ENCODE data around the gene FANCG. TPM values are rescaled to one million over a fixed set of nuclear protein-coding genes. Genes with fewer than 3 reads are reported as not detected.

The FANCG gene
- total RNA-seq: 6.1 and 8.7 TPM in 2 replicates
- 11.5 TPM for polyA plus RNA-seq (2012)

DNA sequence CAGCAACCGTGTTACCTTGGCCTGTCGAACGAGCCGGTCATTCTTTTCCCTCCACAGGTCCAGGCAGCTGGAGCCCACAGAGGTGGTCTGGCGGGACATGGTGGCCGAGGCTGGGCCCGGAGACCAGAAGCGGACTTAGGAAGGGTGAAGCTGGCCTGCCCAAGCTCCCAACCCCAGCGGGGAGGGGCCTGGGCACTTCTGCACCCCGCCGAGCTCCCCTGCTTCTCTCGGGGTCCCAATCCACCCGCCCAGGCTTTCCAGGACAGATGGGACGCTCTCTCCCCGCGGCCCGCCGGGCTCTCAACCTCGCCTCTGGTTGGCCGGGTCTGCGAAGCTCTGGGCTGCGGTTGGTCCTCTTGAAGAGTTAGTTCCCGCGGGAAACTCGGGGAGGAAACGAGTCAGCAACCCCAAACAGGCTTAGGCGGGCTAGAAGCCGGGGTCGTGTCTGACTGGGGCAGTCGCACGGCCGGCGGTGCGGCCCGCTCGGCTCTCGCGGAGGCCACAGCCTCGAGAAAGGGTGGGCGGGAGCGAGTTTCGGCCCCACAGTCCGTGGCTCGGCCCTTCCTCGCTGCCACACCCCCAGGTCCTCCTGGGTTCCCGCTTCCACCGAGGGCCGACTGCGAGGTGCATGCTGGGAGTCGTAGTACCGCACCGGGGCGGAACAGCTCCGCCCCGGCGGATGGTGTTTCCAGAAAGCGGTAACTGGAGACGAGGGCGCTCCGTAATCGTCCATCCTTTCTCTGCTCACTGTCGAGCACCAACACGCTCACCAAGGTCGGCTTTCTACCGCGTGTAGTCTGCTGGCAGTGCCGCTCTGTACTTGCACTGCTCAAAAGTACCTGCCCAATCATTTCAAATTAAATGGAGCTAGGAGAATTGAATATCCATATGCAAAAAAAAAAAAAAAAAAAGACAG is at the start of gene FANCG:
TSS of gene FANCG (minus strand) at position 517 of the 916 bp plus-strand sequence. CDS start at position 99, 418 bp downstream.
- peak; percentile 94 for DNase-seq (ENCODE audit: low read depth)

DNA sequence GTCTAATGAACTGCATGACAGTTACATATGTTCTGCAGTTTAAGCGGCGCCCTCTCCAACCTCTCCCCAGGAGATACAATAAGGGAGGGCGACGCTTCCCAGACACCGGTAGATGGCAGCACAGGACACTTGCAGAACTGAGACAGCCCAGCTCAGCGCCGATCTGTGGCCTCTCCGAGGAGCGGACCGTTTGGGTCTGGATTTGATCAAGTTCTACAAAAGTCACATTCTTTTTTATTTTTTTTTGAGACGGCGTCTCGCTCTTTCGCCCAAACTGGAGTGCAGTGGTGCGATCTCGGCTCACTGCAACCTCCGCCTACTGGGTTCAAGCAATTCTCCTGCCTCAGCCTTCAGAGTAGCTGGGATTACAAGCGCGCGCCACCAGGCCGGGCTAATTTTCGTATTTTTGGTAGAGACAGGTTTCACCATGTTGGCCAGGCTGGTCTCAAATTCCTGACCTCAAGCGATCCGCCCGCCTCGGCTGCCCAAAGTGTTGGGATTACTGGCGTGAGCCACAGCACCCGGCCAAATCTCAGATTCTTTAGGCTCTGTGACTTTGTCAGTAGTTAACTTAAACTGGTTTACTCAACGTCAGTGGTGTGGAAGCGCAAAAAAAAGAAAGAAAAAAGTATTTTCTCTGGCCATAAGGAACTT is 37.3 kb upstream of the FANCG start:
- DNase-seq (ENCODE audit: low read depth): peak; percentile 96

GRCh38 chr9:35116539-35116897 is 36.8 kb upstream of the FANCG start:
- DNase-seq (ENCODE audit: low read depth): no peak

GRCh38 chr9:35115680-35116538 is 36.2 kb upstream of the FANCG start, which contains the start of gene ATOSB:
TSS of gene ATOSB (minus strand) at chr9:35115862. CDS start at chr9:35108274, 7,588 bp downstream.
- DNase-seq (ENCODE audit: low read depth): peak; percentile 95

GRCh38 chr9:35114840-35115628 is 35.3 kb upstream of the FANCG start:
- DNase-seq (ENCODE audit: low read depth): peak; percentile 56

DNA sequence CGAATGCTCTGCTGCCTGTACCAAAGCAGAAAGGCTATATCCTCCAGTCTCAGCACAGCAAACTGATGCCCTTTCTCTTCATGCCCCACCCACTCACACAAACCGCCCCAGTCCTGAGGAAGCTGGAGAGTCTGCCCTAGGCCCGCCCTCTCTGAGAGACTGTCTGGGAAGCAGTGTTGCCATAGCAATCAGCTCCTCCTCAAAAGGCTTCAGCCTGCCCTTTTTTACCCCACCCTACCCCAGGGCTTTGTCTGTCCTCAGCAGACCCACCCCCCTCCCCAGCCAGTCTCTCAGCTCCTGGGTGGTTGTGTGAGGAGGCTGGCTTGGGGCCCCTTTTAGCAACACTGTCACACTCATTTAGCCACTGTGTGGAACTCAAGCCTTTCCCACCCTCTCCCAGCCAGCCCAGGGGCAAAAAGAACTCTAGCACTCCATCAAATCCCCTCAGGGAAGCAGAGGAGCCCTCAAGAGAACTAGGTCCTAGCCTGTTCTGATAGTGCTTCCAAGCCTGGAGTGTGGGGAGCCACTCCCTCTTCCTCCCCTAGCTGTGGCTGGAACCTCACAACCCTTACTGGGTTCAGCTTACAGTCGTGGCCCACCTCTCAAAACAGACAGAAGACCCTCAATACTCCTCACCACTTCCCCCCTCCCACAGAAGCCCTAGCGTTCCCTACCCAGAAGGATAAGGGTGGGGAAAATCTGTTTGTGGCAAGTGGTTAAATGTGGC is 34.5 kb upstream of the FANCG start:
- peak; percentile 94 for DNase-seq (ENCODE audit: low read depth)

GRCh38 chr9:35112257-35113020 is 32.7 kb upstream of the FANCG start:
- peak; percentile 27 for DNase-seq (ENCODE audit: low read depth)

DNA sequence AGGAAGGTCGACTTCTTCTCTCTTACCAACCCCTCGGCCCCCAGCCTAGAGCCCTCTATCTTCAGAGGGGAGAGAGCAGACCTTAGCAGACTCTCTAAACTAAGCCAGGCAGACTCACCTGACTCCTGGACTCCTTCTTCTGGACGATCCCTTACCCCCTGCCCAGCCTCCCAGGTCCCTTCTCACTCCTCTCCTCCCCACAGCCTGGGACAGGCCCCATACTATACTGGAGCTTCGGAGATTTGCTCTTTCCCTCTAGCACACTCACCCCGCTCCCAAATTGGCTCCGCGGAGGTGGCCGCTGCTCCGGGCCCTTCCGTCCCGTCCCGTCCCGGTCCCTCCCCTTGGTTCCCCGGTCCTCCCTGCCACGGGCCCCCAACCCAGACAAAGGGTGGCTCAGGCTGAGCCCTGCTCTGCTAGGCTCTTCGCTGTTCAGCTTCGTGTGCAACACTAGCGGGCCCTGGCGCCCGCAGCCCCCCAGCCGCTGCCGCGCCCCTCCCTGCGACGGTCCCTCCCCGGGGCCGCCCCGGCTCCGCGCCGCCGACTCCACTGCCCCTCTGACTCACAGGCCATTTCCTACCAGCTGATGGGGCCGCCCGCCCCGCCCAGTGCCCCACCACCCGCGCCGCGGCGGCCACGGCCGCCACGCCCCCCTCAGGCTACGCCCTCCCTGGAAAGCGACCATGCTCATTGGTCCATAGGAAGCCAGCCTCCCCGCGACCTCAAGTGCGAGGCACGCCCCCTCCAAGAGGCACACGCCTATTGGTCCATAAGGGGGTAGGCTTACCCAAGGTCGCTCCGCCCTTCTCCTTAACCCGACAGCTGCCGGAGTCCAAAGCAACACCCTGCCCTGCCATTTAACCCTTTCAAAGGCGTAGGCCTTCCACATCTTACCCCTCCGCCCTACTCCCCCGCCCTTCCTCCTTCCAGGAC is 31.5 kb upstream of the FANCG start:
- peak; percentile 99 for DNase-seq (ENCODE audit: low read depth)

GRCh38 chr9:35110327-35110761 is 30.6 kb upstream of the FANCG start:
- peak; percentile 98 for DNase-seq (ENCODE audit: low read depth)

- DNase-seq (ENCODE audit: low read depth): peak; percentile 25
These were observed 29.3 kb upstream of the FANCG start for GRCh38 chr9:35108946-35109575.

DNA sequence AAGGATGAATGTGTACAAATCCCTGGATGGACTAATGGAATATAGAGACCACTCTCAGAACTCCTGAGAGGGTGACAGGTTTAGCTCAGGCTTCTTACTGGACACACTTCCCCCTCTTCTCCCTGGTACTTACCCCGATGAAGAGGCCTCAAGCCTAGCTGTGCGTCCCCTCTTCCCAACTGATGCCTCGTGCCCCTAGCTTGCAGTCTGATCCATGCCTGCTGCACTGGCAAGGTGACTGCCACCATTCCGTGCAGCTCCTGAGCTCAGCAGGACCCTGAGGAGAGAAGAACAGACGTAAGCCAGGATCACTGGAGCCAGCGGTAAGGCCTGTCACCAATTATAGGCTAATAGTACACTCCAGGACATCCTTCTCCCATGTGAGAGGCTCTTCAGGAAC is 28.7 kb upstream of the FANCG start:
- DNase-seq (ENCODE audit: low read depth): no peak

DNA sequence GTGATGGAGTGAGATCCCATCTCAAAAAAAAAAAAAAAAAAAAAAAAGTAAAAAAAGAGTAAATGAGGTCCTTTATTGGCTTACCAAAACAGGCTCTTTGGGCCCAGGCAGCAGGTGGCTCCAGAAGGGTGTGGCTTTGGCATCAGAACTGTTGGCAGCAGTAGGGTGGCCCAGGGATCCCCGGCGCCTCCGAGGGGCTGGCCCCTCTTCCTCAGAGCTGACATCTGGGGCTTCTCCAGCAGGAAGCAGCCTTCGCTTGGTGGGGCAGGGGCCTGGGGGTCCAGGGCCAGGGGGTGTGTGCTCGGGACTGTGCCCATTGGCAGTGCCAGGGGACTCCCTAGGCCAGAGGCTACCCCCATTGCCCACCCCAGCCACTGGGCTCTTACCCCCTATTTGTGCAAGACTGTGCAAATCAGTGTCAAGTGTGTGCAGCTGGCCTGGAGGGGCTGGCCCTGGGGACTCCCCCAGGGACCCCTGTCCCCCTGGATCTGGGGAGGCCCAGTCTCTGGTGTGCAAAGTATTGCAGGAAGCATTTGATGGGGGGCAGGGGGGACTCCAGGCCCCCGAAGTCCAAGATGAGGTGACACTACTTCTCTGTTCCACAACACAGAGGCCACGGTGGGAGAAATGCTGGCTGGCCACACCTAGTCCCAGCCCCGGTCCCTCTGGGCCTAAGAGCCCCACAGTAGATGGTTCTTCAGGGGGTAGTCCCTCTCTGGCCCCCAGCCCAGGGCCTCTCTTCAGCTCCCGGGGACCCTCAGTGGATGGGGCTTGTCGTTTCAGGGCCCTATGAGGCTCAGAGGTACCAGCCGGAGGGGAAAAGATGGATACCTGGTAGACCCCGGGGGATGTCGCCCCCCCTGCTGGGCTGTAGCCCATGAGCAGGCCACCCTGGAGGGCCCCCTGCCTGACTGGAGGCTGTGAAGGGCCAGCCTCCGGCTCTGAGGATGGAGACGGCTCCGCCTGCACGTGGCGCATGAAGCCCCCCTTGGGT is 27.9 kb upstream of the FANCG start:
- no peak for DNase-seq (ENCODE audit: low read depth)

DNA sequence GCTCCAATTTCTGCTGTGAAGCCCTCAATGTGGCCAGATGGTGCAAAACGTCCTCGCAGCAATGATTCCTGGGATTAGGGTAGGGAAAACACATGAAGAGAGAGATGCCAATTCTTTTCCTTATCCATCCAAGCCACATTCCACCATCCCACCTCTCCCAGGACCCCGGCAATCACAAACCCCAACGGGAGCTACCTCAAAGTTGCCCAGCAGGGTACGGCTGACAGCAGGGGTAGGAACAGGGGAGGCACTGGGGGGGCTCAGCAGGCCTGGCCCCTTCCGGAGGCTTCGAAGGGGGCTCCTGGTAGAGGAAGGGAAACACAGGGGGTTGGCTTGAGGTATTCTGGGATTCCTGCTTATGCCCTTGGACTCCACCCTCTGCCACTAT is 26.6 kb upstream of the FANCG start:
- no peak for DNase-seq (ENCODE audit: low read depth)

GRCh38 chr9:35105571-35106342 is 26.0 kb upstream of the FANCG start:
- DNase-seq (ENCODE audit: low read depth): no peak

DNA sequence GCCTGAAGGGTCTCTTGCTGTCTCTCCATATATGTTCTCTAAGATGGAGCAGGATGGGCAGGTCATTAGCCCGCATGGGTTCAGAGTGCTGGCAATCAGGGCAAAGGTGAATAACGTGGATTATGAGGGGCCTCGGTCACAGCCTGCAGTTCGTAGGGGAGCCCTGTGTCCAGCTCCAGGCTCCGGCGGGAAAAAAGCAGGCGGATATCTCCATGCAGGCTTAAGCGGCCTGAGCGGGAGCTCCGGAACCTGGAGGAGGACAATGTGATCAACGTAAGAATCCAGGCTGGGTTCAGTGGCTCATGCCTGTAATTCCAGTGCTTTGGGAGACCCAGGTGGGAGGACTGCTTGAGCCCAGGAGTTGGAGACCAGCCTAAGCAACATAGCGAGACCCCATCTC is 25.4 kb upstream of the FANCG start:
- DNase-seq (ENCODE audit: low read depth): no peak

Data from myocyte (in vitro differentiated cells).